K562 (cell line): ENCODE measurements around the gene CYSRT1. TPM values are rescaled to one million over a fixed set of nuclear protein-coding genes. Genes with fewer than 3 reads are reported as not detected.
A peak's percentile ranks its signal among the peaks of the same experiment; 100 is the strongest.

Experiments used
- ATAC-seq: fragments of 200-7000 bp; cut with Tn5 transposase; 3 replicates; pipeline ENCODE4 v1.9.1; 2020; ENCODE audit warnings: moderate library complexity
- BruUV-seq: library from RNA; stranded (reverse); fragments of 400-500 nt; replicated peaks from 2 replicates; lab custom pipeline; 2021; lab: Mats Ljungman, UMichigan
- CTCF ChIA-PET: fragments of 300-600 bp; formaldehyde crosslinking; extraction: SDS; loops from one replicate; lab custom pipeline; 2021; ENCODE audit warnings: low intra/inter-chr PET ratio; lab: Yijun Ruan, JAX
- POLR2A ChIA-PET: fragments of 300-600, 350-650 bp; sonication (Branson Sonifier 250); formaldehyde crosslinking; extraction: SDS; loops from one replicate; lab custom pipeline; 2021; ENCODE audit warnings: antibody characterized with exemption, inconsistent platforms; lab: Yijun Ruan, JAX
- DNase-seq, 4 experiments: peaks; one replicate each; pipeline versions ENCODE4 v3.0.0 to v3.0.0-alpha.2; 2011 to 2018; ENCODE audit warnings: low spot score in 3 of 4, mixed read lengths in 3 of 4; ENCODE audit errors: extremely low read depth in 1 of 4
- FAIRE-seq: peaks from 2 replicates; lab custom pipeline; 2011; peaks lifted over from hg19 to GRCh38; lab: Jason Lieb, UNC
- H2AFZ ChIP-seq: 2 replicates; pipeline ENCODE4 v1.6.0; 2011; ENCODE audit warnings: low read depth, low read length, control low read depth, inconsistent platforms
- H3K27ac ChIP-seq: fragments of 200-600 bp; 3 replicates; pipeline ENCODE4 v1.8.0; 2011; ENCODE audit warnings: low read depth, mild to moderate bottlenecking, control low read depth, inconsistent platforms, low read length, moderate library complexity, mixed read lengths; ENCODE audit errors: extremely low read depth
- H3K27me3 ChIP-seq, 2 experiments: fragments of 300-600 bp in 1 of 2; 2 replicates in 1 of 2; 3 replicates in 1 of 2; pipeline versions ENCODE4 v1.6.0 to v1.8.0; 2011; ENCODE audit warnings: inconsistent platforms in 2 of 2, low read length in 2 of 2, mild to moderate bottlenecking in 1 of 2, mixed read lengths in 1 of 2, moderate library complexity in 1 of 2; ENCODE audit not compliant: control insufficient read depth in 2 of 2, insufficient read depth in 2 of 2
- H3K36me3 ChIP-seq: fragments of 300-600 bp; 3 replicates; pipeline ENCODE4 v1.8.0; 2011; ENCODE audit warnings: mild to moderate bottlenecking, low read length, inconsistent platforms; ENCODE audit not compliant: control insufficient read depth, insufficient read depth
- H3K4me1 ChIP-seq, 2 experiments: fragments of 200-600 bp in 1 of 2; replicated peaks in 1 of 2; 2 replicates in 1 of 2; 3 replicates in 1 of 2; pipeline versions ENCODE4 v1.5.1 to v1.8.0; 2011; ENCODE audit warnings: inconsistent platforms in 2 of 2, low read length in 2 of 2, mild to moderate bottlenecking in 1 of 2, mixed read lengths in 1 of 2, moderate library complexity in 1 of 2; ENCODE audit not compliant: control insufficient read depth in 2 of 2, insufficient read depth in 2 of 2
- H3K4me2 ChIP-seq: 2 replicates; pipeline ENCODE4 v1.6.1; 2011; ENCODE audit warnings: low read length, control low read depth, inconsistent platforms, mixed read lengths; ENCODE audit not compliant: insufficient read depth
- H3K4me3 ChIP-seq: fragments of 200-600 bp; sonication (generic), shearing (Covaris generic); 2 replicates; pipeline ENCODE4 v1.5.1; 2016; ENCODE audit warnings: control low read depth, inconsistent platforms
- H3K79me2 ChIP-seq: fragments of 200-600 bp; 3 replicates; pipeline ENCODE4 v1.8.0; 2011; ENCODE audit warnings: low read length, inconsistent platforms; ENCODE audit not compliant: control insufficient read depth, insufficient read depth
- H3K9ac ChIP-seq, 2 experiments: 2 replicates each; pipeline versions ENCODE4 v1.6.0 to v1.6.1; 2011; ENCODE audit warnings: low read depth in 2 of 2, low read length in 2 of 2, control low read depth in 1 of 2, inconsistent platforms in 1 of 2, mild to moderate bottlenecking in 1 of 2, mixed read lengths in 1 of 2; ENCODE audit not compliant: insufficient read depth in 1 of 2
- H3K9me1 ChIP-seq: one replicate; pipeline ENCODE4 v1.6.0; 2011; ENCODE audit warnings: inconsistent platforms, mild to moderate bottlenecking, low read length, moderate library complexity; ENCODE audit not compliant: control insufficient read depth, insufficient read depth
- H3K9me3 ChIP-seq: replicated peaks from 2 replicates; pipeline ENCODE4 v1.5.1; 2011; ENCODE audit warnings: low read depth, low read length, inconsistent platforms; ENCODE audit not compliant: control insufficient read depth, insufficient read depth
- H4K20me1 ChIP-seq: replicated peaks from 2 replicates; pipeline ENCODE4 v1.6.1; 2011; ENCODE audit warnings: low read length, inconsistent platforms, mixed read lengths; ENCODE audit not compliant: control insufficient read depth, insufficient read depth
- ATF7 ChIP-seq: fragments of 450-650 bp; IDR thresholded peaks from 2 replicates; pipeline ENCODE4 v1.7.1; 2014; ENCODE audit warnings: mild to moderate bottlenecking, moderate library complexity
- BMI1 ChIP-seq: fragments of 150-350 bp; IDR thresholded peaks from 2 replicates; pipeline ENCODE4 v1.6.1; 2014; ENCODE audit warnings: low read length
- CBX2 ChIP-seq: fragments of 200-600 bp; sonication (generic); IDR thresholded peaks from one replicate; pipeline ENCODE4 v1.6.1; 2012; ENCODE audit warnings: mild to moderate bottlenecking, low read length, inconsistent platforms; ENCODE audit not compliant: insufficient read depth, poor library complexity, severe bottlenecking
- DACH1 ChIP-seq: fragments of 450-650 bp; IDR thresholded peaks from 2 replicates; pipeline ENCODE4 v1.6.1; 2018; ENCODE audit not compliant: partially characterized antibody
- ETV1 ChIP-seq: fragments of 450-650 bp; conservative IDR thresholded peaks from 2 replicates; pipeline ENCODE4 v1.6.1; 2016; ENCODE audit warnings: missing genetic modification characterization, control low read depth, low read depth, missing compliant biosample characterization
- ETV5 ChIP-seq: sonication (generic); formaldehyde crosslinking; IDR thresholded peaks from 2 replicates; pipeline ENCODE4 v1.4.0; 2020; ENCODE audit warnings: low read depth, mild to moderate bottlenecking, missing genetic modification reagents
- GTF2E2 ChIP-seq: fragments of 200-800 bp; sonication (Bioruptor generic); IDR thresholded peaks from 2 replicates; pipeline ENCODE4 v1.6.1; 2016; ENCODE audit warnings: missing genetic modification characterization, missing compliant biosample characterization
- KAT7 ChIP-seq: sonication (generic); formaldehyde crosslinking; IDR thresholded peaks from 2 replicates; pipeline ENCODE4 v1.8.0; 2022; ENCODE audit warnings: missing genetic modification reagents, mild to moderate bottlenecking, borderline replicate concordance
- KDM5B ChIP-seq: fragments of 200-600 bp; sonication (generic); IDR thresholded peaks from 2 replicates; pipeline ENCODE4 v1.6.1; 2012; ENCODE audit warnings: low read depth, mild to moderate bottlenecking, moderate library complexity, low read length, control low read depth, inconsistent platforms; ENCODE audit not compliant: insufficient replicate concordance
- MNT ChIP-seq, 2 experiments: fragments of 450-650 bp; conservative IDR thresholded peaks; 2 replicates each; pipeline ENCODE4 v1.6.1; 2017; ENCODE audit warnings: mild to moderate bottlenecking in 2 of 2, moderate library complexity in 2 of 2
- NCOA6 ChIP-seq: fragments of 450-650 bp; IDR thresholded peaks from 2 replicates; pipeline ENCODE4 v1.6.1; 2017; ENCODE audit warnings: mild to moderate bottlenecking
- PHB ChIP-seq: fragments of 250-450 bp; sonication (Bioruptor Pico); IDR thresholded peaks from 2 replicates; pipeline ENCODE4 v1.5.0; 2021
- SRF ChIP-seq, 2 experiments: fragments of 250-450, 450-650 bp in 1 of 2; sonication (Bioruptor Pico) in 1 of 2; sonication (generic) in 1 of 2; formaldehyde crosslinking; IDR thresholded peaks; 2 replicates each; pipeline versions ENCODE4 v1.5.0 to v1.5.1; 2020 to 2022; ENCODE audit warnings: mild to moderate bottlenecking in 1 of 2, missing genetic modification reagents in 1 of 2
- ZBTB5 ChIP-seq: fragments of 450-650 bp; IDR thresholded peaks from 2 replicates; pipeline ENCODE4 v1.6.1; 2017; ENCODE audit warnings: antibody characterized with exemption
- ZBTB7A ChIP-seq: IDR thresholded peaks from 2 replicates; pipeline ENCODE4 v1.6.1; 2011; ENCODE audit warnings: low read depth, mild to moderate bottlenecking, low read length, moderate library complexity, borderline replicate concordance; ENCODE audit not compliant: control insufficient read depth
- ZNF668 ChIP-seq: fragments of 250-450 bp; sonication (Bioruptor Pico); IDR thresholded peaks from 2 replicates; pipeline ENCODE4 v1.8.0; 2022; ENCODE audit warnings: mild to moderate bottlenecking, inconsistent platforms
- WGBS: fragments of 100-300 bp; shearing (Covaris generic); methylation state at CpG from one replicate; pipeline ENCODE4 v1.1.6; 2016; ENCODE audit warnings: low coverage, mixed read lengths; ENCODE audit not compliant: insufficient coverage; ENCODE audit errors: missing lambda C conversion rate; 5-methylcytosine and 5-hydroxymethylcytosine counted together
- in situ Hi-C: fragments of 300-500 bp; cut with MboI; formaldehyde crosslinking; loops from 4 replicates; pipeline ENCODE4 v1.15.0; 2018; ENCODE audit warnings: inconsistent platforms, mixed read lengths
- intact Hi-C: fragments of 100-400 bp; cut with micrococcal nuclease; formaldehyde crosslinking; loops from 2 replicates; pipeline ENCODE4 v1.14.2; 2022
- polyA plus RNA-seq, 8 experiments: library from polyadenylated mRNA; depleted of rRNA in 4 of 8; stranded (reverse) in 5 of 8; unstranded in 3 of 8; fragments of >200 nt; fragmentation: Nextera tagmentation in 2 of 8; fragmentation: Illumina TruSeq in 1 of 8; extraction: Ambion mirVana in 2 of 8; extraction: Trizol in 1 of 8; gene quantifications; 2 replicates each; pipeline versions ENCODE4 v1.2.1 to v1.2.3, GENCODE V29; 2011 to 2014; ENCODE audit warnings: inconsistent platforms in 1 of 8, missing spikeins in 1 of 8
- total RNA-seq, 7 experiments: library from RNA; depleted of rRNA in 6 of 7; stranded (reverse); fragments of >200 nt in 6 of 7; fragmentation: Illumina TruSeq in 2 of 7; extraction: Trizol in 2 of 7; gene quantifications; 2 replicates each; pipeline versions ENCODE4 v1.2.1 to v1.2.3, GENCODE V29; 2011 to 2021; ENCODE audit warnings: low replicate concordance in 1 of 7

CYSRT1 gene
- total and polyA plus RNA-seq, 9 of the 15 experiments (the other 6 are each of a cell fraction or from before 2014, with no cell fraction given), result 0.04 to 1.4 (median 0.42) TPM; not detected in 3

- peak overlapping the region; percentile 76 to 92 for H3K9ac ChIP-seq
- WGBS, result 15% methylated on average over 30 of the region's 36 CpGs
- H3K9me3 ChIP-seq, result no peaks in the 10 kb centered on the region
- ChIA-PET POLR2A (interaction anchor here (0.5 to 2.1 kb wide), 9 partner anchors 8 to 90 kb away, joined by 3 to 13 read pairs (median 4); no protein-coding TSS in a partner anchor), CTCF (no interaction called here)
- peak overlapping the region; percentile 72 for H3K27ac ChIP-seq
- H3K4me1 ChIP-seq, result peaks cover 28 to 88% of the 10 kb centered on the region in 2 experiments
- no peaks in the 10 kb centered on the region for H3K9me1 ChIP-seq
- H3K27me3 ChIP-seq, result no peaks in the 10 kb centered on the region
- H3K36me3 ChIP-seq, result peaks cover 35% of the 10 kb centered on the region; the same call in 2 of the 3 replicates
- H3K4me3 ChIP-seq, result peak overlapping the region; percentile 40
- peaks cover 18% of the 10 kb centered on the region; the same call in 2 of the 3 replicates for H3K79me2 ChIP-seq
- no peaks in the 10 kb centered on the region for H4K20me1 ChIP-seq
- H2AFZ ChIP-seq, result peak overlapping the region; percentile 35; the same call in 1 of the 2 replicates
- in situ Hi-C loops, result no loop called here
- FAIRE-seq (peak; percentile 98), ATAC-seq (peak; percentile 88), DNase-seq (peak; percentile 84 to 92 (median 88))
- peak overlapping the region; percentile 82 for H3K4me2 ChIP-seq
- TSS peak; percentile 37 for BruUV-seq
- intact Hi-C loops, result loop anchor here (2.0 kb wide), 1 partner anchor 17 kb away; the partner anchor contains the start of gene TPRN
- TF ChIP-seq ATF7, result peak; percentile 40; the same call in 1 of the 2 replicates
- no peak for TF ChIP-seq GTF2E2 (tag)
- TF ChIP-seq CBX2, result no peak
- peak; percentile 56 for TF ChIP-seq KDM5B
- peak; percentile 54 for TF ChIP-seq ETV1
- TF ChIP-seq ZBTB7A, result peak; percentile 94
- no peak for TF ChIP-seq PHB (CRISPR knock-in tag)
- no peak for TF ChIP-seq SRF (CRISPR knock-in tag; IDR thresholded peaks at IDR 0.05)
- TF ChIP-seq ZNF668 (CRISPR knock-in tag), result no peak
- peak; percentile 57; the same call in 1 of the 2 replicates for TF ChIP-seq ETV5
- no peak for TF ChIP-seq ZBTB5
- TF ChIP-seq MNT (conservative IDR thresholded peaks at IDR 0.05), result peak in 1 of 2 experiments; percentile 67; a peak in 1 of 4 replicates
- TF ChIP-seq DACH1, result no peak
- no peak for TF ChIP-seq BMI1
- TF ChIP-seq NCOA6, result no peak
- TF ChIP-seq KAT7 (CRISPR knock-in tag), result no peak
Measured at GRCh38 chr9:137217276-137218211, 7.4 kb upstream of the CYSRT1 start.
